Spleen (tissue), 7 donors: ENCODE results near the gene UBASH3B.

ENCODE experiments used
- CTCF ChIP-seq, 11 experiments: fragments of 200-600 bp in 7 of 11; fragments of 450-650 bp in 4 of 11; sonication (generic) in 4 of 11; IDR thresholded peaks in 8 of 11; conservative IDR thresholded peaks in 3 of 11; 1 replicate in 7 of 11; 2 replicates in 4 of 11; pipeline versions ENCODE4 v1.4.0 to v1.8.0; 2016 to 2021; ENCODE audit warnings: antibody characterized with exemption in 11 of 11, inconsistent platforms in 4 of 11, mild to moderate bottlenecking in 1 of 11
- POLR2A ChIP-seq, 3 donors: fragments of 450-650 bp; IDR thresholded peaks; one replicate each; pipeline ENCODE4 v1.5.1; 2017; ENCODE audit warnings: antibody characterized with exemption in 3 of 3, mild to moderate bottlenecking in 1 of 3
- donor health status: DM: no; HTN: no; CAD: no; lungs with moderate emphysema.
- donor health status: DM: no; HTN: no; CAD: no.
- donor health status: DM: no; HTN: no; CAD: no.

DNA sequence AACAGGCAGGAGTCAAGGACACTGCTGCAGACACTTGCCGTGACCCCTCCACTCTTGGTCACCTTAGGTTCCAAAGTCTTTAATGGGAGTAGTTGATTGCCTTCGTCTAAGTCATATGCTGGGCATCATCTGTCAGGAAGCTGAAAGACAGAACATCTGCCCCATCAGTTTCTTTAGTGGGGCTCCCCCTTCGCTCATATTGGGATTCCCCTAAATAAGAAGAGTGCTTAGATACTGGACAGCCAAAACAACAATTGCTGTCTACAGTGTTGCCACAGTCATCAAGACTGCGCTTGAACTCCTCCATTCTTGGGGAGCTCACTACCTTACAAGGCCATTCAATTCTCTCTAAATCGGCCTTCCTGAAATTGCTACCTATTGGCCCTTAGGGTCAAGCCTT lies 58.5 kb downstream of the UBASH3B start:
- no peak for TF ChIP-seq POLR2A (IDR thresholded peaks at IDR 0.05)
- TF ChIP-seq CTCF (IDR thresholded peaks at IDR 0.05 in 8 of 11, conservative IDR thresholded peaks at IDR 0.05 in 3 of 11) = no peak
